Heart left ventricle (tissue), 13 donors: ENCODE measurements around the gene BTK.

Experiments
- CTCF ChIP-seq, 12 donors: fragments of 200-600 bp; sonication (generic) in 4 of 12; IDR thresholded peaks; one replicate each; pipeline versions ENCODE4 v1.5.0 to v1.8.0; 2018 to 2022; ENCODE audit warnings: antibody characterized with exemption in 12 of 12, mild to moderate bottlenecking in 5 of 12
- POLR2A ChIP-seq, 2 donors: fragments of 450-650 bp; IDR thresholded peaks; one replicate each; pipeline ENCODE4 v1.6.1; 2017; ENCODE audit warnings: antibody characterized with exemption in 2 of 2, mild to moderate bottlenecking in 2 of 2, moderate library complexity in 2 of 2
- donor health status: ischemic (EF 13 %, LVEDD 7.1; RV severe dilation, severe dysfunction).
- donor health status: DM: no; HTN: yes; CAD: no.
- donor health status: DM: no; HTN: no; CAD: no.
- donor health status: ischemic (EF 25% LVEDD 6.9; RV normal size, moderate dysfunction).
- donor health status: ischemic (EF 25% LVEDD 5.7; RV mildly dilated, moderate dysfunction).
- donor health status: ischemic (EF 35%, LVEDD 5.7; RV mildly dilated, moderate dysfunction).
- donor health status: nonischemic (EF 11% LVEDD 7.7; RV severe dilation, severe dysfunction).
- donor health status: DM: yes; HTN: yes; CAD: no.
- donor health status: PGD.
- donor health status: ischemic (EF 29% LVEDD 5.4; RV normal size, mild dysfunction).
- donor health status: nonischemic (EF 23%, LVEDD 6.1; RV moderate dilation, normal function).

GRCh38 chrX:101365301-101365795, 20.6 kb downstream of the BTK start:
- no peak for TF ChIP-seq CTCF (IDR thresholded peaks at IDR 0.05)
- no peak for TF ChIP-seq POLR2A (IDR thresholded peaks at IDR 0.05)
